Femur (tissue), 1 donor: ENCODE measurements around the gene C1orf159.
"Not testable (repeated sequence)": the region's sequence is repeated elsewhere in the genome, so short reads cannot be mapped to it uniquely, and the experiment has no call there.

ENCODE experiments used
- DNase-seq: peaks from one replicate; pipeline ENCODE4 v3.0.0-alpha.2; 2017

The C1orf159 gene

GRCh38 chr1:1115786-1116700 lies at the start of gene C1orf159:
Gene C1orf159, minus strand, starts transcription at chr1:1116089. Its CDS starts 24,546 bp downstream, at chr1:1091543.
- peak; percentile 100 for DNase-seq

DNA sequence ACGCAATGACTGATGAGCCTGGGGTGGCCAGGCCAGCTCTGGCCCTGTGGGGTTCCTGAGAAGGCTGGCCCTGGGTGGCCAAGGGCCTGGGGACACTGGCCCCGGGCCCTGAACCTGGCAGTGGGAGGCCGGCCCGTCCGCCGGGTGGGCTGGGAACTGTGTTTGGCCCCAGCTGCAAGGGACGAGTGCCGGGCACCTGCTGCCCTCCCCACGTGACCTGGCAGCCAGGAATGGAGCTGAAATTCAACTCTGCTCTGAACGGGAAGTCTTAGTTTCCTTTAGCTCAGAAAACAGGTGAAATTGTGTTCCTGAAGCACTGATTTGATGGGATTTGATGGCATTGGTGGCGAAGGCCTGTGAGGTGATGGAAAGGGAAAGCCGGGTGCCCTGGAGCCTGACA lies 49.6 kb upstream of the C1orf159 start:
- DNase-seq = no peak

DNA sequence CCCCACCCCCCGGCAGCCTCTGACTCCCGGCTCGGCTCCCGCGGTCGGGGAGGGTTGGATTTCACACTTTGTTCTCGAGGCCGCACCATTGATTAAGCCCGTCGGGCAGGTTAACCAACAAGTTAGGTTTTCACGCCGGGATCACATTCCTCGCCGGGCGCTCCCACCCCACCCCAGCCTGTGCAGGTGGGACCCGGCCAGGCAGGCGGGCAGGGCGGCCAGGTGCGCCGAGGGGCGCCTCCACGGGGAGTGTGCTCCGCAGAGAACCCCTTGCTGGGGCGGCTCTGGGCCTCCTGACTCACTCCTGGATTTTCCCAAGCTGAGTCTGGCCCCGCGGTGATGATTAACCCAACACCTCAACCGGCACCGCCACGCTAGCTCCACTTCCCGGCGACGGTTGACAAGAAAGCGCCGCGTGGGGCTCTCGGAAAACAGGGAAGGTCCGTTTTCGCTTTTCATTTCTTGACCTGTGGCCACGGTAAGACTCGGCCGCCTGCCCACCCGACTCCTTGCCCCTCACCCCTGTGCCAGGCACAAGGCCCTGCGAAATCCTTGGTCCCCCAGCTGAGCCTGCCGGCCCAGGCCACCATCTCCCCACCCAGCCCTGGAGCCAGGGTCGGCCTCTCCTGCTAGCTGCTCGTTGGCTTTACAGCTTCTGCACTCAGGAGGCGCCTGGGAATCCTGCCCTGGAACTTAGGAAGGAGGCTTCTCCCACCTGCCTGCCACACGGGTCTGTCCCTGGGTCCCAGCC lies 49.0 kb upstream of the C1orf159 start:
- DNase-seq = no peak

- DNase-seq = no peak
These were observed 48.4 kb upstream of the C1orf159 start for GRCh38 chr1:1164361-1164700.

GRCh38 chr1:1163538-1164070 lies 47.7 kb upstream of the C1orf159 start:
- DNase-seq = no peak

DNA sequence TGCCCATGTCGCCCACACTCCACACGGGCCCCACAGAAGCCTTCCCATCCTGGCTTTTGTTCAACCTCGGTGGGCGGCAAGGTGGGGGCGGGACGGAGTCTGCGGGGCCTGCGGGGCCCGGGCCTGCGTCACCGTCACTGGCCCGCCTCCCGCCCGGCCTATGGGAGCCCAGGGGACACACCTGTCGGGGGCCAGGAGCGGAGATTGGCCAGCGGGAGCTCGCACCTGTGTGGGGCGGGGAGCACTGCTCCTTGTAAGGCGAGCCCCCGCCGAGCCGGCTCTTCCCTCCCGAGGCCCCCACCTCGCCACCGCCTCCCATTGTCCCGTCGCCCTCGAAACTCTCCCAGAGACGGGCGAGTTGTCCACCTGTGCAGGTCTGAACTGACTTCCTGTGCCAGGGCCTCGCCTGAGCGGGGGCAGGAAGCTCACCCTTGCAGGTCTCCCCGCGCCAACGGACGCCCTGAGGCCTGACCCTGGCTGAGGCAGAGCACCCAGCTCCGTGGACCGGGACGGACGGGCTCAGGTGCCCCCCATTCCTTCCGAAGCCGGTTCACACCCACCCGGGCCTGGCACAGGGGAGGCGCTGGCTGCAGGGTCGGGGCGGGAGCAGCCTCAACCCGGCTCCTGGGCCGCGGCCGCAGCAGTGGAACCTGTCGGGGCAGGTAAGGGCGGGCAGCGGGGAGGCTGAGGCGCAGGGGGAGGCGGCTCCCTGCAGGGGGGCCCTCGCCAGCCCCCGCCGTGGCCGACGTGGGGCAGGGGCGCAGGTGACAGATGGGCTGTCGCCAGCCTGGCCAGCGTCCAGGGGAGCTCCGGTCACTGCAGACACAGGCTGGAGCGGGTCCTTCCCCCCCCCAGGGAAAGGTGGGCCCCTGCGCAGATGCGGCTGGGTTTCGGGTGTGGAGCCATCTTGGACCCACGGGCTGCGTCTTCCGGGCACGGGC lies 47.0 kb upstream of the C1orf159 start:
- no peak for DNase-seq

GRCh38 chr1:1161683-1162079 lies 45.8 kb upstream of the C1orf159 start:
- DNase-seq = no peak

DNA sequence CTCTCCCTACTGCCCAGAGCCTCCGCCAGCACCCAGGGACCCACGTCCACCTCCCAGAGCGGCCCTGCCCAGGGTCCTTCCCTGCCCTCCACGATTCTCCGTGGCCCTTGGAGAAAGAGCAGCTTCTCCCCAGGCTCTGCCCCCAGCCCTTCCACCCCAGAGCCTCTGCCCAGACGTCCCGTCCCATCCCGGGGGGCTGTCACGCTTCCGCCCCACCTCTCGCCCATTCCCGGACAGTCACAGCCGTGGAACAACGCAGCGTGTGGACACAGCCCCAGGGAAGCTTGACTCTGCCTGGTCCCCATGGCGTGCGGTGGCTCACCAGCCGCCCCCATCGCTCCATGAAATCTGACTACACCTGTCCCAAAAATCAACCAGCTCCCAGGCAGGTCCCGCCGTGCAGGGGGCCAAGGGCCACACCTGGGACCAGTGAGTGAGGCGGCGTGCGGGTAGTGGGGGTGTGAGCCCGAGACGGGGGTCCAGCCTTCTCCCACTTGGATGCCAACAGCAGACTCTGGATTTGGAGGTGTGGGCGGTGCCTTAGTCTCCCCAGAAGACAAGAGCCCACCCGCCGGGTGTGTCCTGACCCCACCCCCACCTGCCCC lies 45.3 kb upstream of the C1orf159 start:
- DNase-seq = no peak

GRCh38 chr1:1160281-1160930 lies 44.5 kb upstream of the C1orf159 start:
- no peak for DNase-seq

DNA sequence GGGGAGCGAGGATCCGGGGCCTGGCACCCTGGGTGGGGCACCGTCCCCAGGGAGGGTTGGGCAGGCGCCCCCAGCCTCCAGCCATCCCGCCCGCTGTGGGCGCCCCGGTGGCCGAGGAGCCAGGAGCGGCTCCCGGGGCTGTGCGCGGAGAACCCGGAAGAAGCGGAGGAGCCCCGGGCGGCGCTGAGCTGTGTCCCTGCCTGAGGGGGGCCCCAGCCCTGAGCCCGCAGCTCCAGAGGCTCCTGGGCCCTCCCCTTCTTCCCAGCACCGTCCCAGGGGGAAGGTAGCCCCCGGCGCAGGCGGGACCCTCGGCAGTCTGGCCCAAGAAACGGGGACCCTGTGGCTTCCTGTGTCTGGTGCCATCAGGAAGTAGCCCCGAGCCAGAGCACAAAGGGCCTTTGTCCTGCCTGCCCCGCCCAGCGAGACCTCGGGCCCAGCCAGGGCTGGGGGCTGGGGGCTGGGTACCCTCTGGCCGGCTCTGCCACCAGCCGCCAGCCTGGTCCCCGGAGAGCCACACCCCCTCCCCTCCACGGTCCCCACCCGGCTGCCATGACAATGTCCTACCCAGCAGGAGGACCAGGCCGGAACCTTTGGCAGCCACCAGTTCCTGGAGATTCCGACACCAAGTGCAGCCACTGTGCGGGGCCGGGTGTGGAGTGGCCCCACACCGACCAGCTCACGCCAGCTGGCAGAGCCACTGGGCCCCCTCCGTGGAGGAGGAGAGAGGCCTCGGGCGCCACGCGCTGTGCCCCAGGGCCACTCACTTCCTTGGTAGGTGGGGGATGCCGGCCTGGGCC lies 42.2 kb upstream of the C1orf159 start:
- peak; percentile 71 for DNase-seq

DNA sequence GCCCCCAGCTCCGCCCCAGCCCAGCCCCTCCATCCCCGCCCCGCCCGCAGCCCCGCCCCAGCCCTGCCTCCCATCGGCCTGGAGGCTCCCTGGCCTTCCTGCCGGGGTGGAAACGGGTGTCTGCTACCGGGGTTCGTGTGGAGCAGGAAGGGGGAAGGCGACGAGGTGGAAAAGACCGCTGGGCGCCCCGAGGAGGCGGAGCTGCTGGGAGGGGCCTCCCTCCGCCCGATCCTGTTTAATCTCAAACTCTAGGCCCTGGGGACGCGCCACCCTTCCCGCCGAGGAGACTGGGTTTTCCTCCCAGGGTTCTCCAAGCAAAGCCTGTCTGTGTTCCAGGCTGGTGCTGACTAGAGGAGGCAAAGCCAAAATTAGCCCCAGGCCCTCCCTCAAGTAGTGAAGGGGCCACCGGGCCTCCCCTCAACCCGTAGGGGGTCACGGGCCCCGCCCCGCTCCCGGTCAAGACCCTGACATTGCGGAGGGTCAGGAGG lies 41.6 kb upstream of the C1orf159 start:
- DNase-seq = peak; percentile 87

GRCh38 chr1:1157033-1157365 lies 41.1 kb upstream of the C1orf159 start:
- no peak for DNase-seq

GRCh38 chr1:1156140-1157032 lies 40.5 kb upstream of the C1orf159 start:
- no peak for DNase-seq

- DNase-seq = no peak
These were observed 39.4 kb upstream of the C1orf159 start for GRCh38 chr1:1155258-1155657.

DNA sequence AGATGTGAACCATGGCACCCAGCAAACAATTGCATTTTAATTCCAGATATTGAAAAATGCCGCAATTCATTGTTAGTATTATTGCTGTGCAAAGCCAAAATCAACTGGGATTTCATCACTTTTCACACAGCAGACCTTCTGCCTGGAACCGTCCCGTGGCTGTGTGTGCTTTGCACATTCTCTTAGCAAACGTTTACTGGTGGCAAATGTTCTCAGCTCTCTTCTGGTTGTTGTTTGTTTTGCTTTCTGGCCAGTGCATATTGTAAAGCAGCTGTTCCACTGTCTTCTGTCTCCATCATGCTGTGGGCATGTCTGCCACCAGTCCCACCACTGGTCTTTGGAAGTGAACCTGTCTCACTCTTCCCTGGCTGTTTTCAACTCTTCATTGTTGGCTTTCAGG lies 38.0 kb upstream of the C1orf159 start:
- no peak for DNase-seq

- not testable (repeated sequence) for DNase-seq
These were observed 37.3 kb upstream of the C1orf159 start for GRCh38 chr1:1153215-1153614.

- not testable (repeated sequence) for DNase-seq
These were observed 36.5 kb upstream of the C1orf159 start for GRCh38 chr1:1152431-1152830.

DNA sequence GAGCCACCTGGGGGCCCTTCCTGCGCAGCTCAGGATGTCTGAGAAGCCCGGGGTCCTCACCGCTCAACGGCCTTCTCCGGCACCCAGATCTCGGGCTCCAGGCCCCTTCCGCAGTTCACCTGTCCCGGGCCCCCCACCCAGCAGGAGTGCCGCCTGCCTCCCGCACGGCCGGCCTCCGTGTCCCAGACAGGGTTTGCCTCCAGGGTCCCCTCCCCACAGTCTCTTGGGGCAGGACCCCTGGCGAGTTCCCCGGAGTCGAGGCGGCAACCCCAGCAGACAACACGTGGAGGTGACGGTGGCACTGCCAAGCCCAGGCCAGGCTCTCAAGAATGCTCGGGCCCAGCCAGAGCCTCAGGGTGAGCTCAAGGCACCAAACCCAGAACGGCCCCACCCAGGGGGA lies 35.4 kb upstream of the C1orf159 start:
- DNase-seq = no peak

GRCh38 chr1:1150100-1150499 lies 34.2 kb upstream of the C1orf159 start:
- DNase-seq = no peak

- no peak for DNase-seq
These were observed 33.5 kb upstream of the C1orf159 start for GRCh38 chr1:1149416-1149815.
